ENCODE results near the gene CELF6.
"Not testable (repeated sequence)": the region's sequence is repeated elsewhere in the genome, so short reads cannot be mapped to it uniquely, and the experiment has no call there.

- TF ChIP-seq CTCF (conservative IDR thresholded peaks at IDR 0.05 in 1 of 2, IDR thresholded peaks at IDR 0.05 in 1 of 2; ENCODE audit: extremely low read depth in 1 of 2, insufficient read depth in 1 of 2, low read depth in 1 of 2, low read length in 2 of 2); EZH2 (IDR thresholded peaks at IDR 0.05; ENCODE audit: borderline replicate concordance, low read length): not testable (repeated sequence)
These were observed 44.2 kb downstream of the CELF6 start for GRCh38 chr15:72275635-72276325.
